GM19238 (cell line): ENCODE measurements around the gene FGF8.
"Not testable (repeated sequence)": the region's sequence is repeated elsewhere in the genome, so short reads cannot be mapped to it uniquely, and the experiment has no call there.

Source experiments
- DNase-seq: peaks from one replicate; pipeline ENCODE4 v3.0.0; 2011; ENCODE audit warnings: low spot score; ENCODE audit not compliant: insufficient read length

Gene FGF8

GRCh38 chr10:101775273-101776160 is at the start of gene FGF8:
FGF8 (minus strand) TSS chr10:101776114; CDS start chr10:101775900, 214 bp downstream.
- no peak for DNase-seq

GRCh38 chr10:101824736-101825135 is 48.8 kb upstream of the FGF8 start:
- no peak for DNase-seq

- no peak for DNase-seq
Observed at GRCh38 chr10:101818872-101819633, 43.1 kb upstream of the FGF8 start.

GRCh38 chr10:101818119-101818871 is 42.4 kb upstream of the FGF8 start, which contains the start of gene OGA:
OGA (minus strand) TSS chr10:101818444; CDS start chr10:101818022, 422 bp downstream.
- DNase-seq = peak; percentile 87

GRCh38 chr10:101817337-101818118 is 41.6 kb upstream of the FGF8 start:
- DNase-seq = no peak

GRCh38 chr10:101816913-101817336 is 41.0 kb upstream of the FGF8 start:
- DNase-seq = no peak

GRCh38 chr10:101816376-101816775 is 40.5 kb upstream of the FGF8 start:
- no peak for DNase-seq

- no peak for DNase-seq
Observed at GRCh38 chr10:101814466-101815071, 38.7 kb upstream of the FGF8 start.

GRCh38 chr10:101812606-101813005 is 36.7 kb upstream of the FGF8 start:
- no peak for DNase-seq

GRCh38 chr10:101807158-101807557 is 31.2 kb upstream of the FGF8 start:
- DNase-seq = no peak

GRCh38 chr10:101803511-101803910 is 27.6 kb upstream of the FGF8 start:
- DNase-seq = no peak

- no peak for DNase-seq
Observed at GRCh38 chr10:101797403-101798059, 21.6 kb upstream of the FGF8 start.

GRCh38 chr10:101793526-101793925 is 17.6 kb upstream of the FGF8 start:
- DNase-seq = no peak

GRCh38 chr10:101789686-101790085 is 13.8 kb upstream of the FGF8 start:
- no peak for DNase-seq

- DNase-seq = not testable (repeated sequence)
Observed at GRCh38 chr10:101789231-101789630, 13.3 kb upstream of the FGF8 start.

- no peak for DNase-seq
Observed at GRCh38 chr10:101785801-101786200, 9.9 kb upstream of the FGF8 start.

GRCh38 chr10:101784558-101784957 is 8.6 kb upstream of the FGF8 start:
- no peak for DNase-seq

GRCh38 chr10:101783736-101784118 is 7.8 kb upstream of the FGF8 start:
- DNase-seq = no peak

GRCh38 chr10:101782811-101783735 is 7.2 kb upstream of the FGF8 start, which contains the start of gene NPM3:
NPM3 (minus strand) TSS chr10:101783446; CDS start chr10:101783390, 56 bp downstream.
- peak; percentile 91 for DNase-seq
